GM19397 (cell line): ENCODE results near the gene CRAT.
"Not testable (repeated sequence)": the region's sequence is repeated elsewhere in the genome, so short reads cannot be mapped to it uniquely, and the experiment has no call there.

ENCODE experiments used
- ATAC-seq: cut with Tn5 transposase; IDR thresholded peaks from one replicate; pipeline ENCODE4 v1.9.1; 2021; ENCODE audit warnings: mild to moderate bottlenecking, moderate library complexity; ENCODE audit not compliant: unreplicated experiment

Gene CRAT

GRCh38 chr9:129138476-129139232 lies 28.1 kb upstream of the CRAT start:
- peak; percentile 2 for ATAC-seq

GRCh38 chr9:129138144-129138462 lies 27.5 kb upstream of the CRAT start:
- ATAC-seq = no peak

DNA sequence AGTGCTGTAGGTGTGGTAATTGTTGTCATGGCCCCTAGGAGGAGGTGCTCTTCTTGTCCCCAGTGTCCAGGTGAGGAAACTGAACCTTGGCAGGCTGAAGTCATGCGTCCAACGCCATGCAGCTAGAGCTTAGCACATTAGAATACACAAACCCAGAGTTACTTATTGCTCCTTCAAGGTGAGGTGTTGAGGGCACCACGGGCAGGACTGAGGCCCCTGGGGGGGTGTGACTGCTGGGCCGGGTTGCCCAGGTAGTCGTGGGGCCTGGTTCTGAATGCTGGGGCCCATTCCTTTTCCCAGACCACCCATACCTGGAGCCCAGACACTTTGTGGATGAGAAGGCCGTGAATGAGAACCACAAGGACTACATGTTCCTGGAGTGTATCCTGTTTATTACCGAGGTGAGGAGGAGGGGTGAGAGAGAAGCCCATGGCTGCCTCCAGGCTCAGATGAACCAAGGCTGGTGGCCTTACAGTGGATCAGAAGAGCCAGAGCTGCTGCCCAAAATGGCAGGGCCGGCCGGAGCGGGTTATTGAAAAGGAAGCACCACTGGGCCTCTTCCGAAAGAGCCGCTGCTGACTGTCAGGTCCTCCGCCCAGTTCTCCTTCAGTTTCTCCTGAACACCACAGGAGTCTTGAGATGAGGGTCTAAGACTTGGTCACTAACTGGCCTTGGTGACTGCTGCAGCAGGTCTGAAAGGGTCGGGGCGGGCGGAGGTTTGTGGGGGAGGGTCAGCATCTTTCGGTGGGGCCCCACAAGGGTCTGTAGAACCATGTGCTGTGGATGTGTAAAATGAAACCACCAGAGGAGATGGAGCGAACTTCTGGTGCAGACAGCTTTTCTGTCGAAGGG lies 26.9 kb upstream of the CRAT start:
- ATAC-seq = no peak

DNA sequence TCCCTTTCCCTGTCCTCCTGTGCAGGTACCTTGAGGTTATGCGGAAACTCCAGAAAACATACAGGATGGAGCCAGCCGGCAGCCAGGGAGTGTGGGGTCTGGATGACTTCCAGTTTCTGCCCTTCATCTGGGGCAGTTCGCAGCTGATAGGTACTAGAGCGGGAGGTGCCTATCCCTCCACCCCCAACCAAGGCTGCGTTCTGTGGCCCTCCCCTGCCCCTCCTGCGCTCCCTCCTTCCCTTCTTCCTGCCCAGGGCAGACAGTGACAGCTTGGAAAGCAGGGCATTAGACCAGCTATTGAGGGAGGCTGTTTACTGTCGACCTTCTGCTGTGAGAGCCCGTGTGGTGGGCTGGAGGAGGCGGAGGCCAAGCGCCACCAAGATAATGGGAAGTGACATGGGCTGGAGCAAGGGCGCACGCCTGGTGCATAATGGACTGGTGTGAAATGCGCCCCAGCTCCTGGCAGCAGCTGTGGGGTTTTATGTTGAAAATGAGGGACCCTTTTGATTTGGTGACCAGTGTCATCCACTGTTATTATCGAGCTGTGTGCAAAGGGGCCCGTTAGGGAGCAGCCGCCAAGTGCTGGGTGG lies 25.9 kb upstream of the CRAT start:
- no peak for ATAC-seq

- no peak for ATAC-seq
These were observed 24.9 kb upstream of the CRAT start for GRCh38 chr9:129135476-129135875.

DNA sequence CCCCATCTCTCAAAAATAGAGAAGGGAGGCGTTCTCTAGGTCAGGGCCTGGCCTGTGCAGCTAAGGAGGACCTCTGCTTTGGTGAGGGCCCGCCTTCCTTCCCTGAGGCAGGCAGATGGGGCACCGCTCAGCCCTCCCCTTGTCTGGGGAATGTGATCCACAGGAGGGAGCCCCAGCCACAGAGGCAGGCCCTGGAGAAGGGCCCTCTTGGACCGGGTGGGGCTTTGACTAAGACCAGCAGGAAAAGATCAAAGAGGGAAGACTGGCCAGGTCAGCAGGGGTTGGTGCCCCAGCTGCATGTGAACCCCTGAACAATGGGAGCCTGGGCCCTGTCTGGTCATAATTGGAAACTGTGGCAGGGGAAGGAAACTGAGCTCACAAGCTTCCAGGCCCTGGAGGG lies 22.5 kb upstream of the CRAT start:
- ATAC-seq = no peak

DNA sequence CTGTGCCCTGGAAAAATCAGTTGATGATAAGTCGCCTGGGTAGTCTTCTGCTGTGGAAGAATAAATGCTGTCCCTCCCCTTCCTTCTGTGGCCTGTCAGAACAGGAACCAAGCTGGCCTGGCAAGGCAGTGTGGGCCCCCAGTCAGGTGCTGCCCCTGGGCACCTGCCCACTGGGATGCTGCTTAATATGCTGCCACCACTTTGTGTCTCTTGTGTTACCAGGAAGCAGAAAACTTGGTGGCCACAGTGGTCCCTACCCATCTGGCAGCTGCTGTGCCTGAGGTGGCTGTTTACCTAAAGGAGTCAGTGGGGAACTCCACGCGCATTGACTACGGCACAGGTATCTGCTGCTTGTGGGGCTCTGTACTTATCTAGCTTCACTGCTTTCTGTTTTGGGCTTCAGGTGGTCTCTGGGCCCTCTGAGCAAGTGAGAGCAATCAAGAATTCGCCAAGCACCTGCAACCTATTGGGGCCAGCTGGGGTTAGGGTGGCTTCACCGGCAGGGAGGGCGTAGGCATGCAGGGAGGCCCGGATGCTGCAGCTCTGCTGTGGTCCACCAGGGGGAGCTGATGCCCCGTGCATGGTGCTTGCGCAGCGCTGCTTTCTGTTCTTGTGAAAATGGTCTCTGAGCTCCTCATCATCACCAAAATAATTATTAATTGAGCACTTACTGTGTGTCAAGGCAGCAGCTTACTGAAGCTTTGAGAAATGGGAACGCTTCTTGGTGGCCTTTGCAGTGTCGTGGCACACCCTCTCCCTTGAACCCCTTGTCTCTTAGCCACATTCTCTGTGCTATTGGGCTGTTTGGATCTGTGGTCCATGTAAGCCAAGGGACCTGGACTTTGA lies 20.9 kb upstream of the CRAT start:
- ATAC-seq = no peak

GRCh38 chr9:129130791-129131190 lies 20.2 kb upstream of the CRAT start:
- ATAC-seq = no peak

DNA sequence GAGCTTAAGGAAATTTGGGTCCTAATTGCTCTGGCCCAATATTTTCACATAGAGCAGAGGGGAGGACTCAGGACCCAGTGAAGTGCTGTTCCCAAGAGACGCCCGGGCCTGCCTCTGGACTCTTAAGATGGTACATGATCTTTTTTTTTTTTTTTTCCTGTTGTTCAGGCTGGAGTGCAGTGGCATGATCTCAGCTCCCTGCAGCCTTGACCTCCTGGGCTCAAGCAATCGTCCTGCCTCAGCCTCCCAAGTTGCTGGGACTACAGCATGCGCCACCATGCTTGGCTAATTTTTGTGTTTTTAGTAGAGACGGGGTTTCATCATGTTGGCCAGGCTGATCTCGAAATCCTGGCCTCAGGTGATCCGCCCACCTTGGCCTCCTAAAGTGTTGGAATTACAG lies 19.7 kb upstream of the CRAT start:
- ATAC-seq = not testable (repeated sequence)

GRCh38 chr9:129128689-129129088 lies 18.1 kb upstream of the CRAT start:
- ATAC-seq = no peak

DNA sequence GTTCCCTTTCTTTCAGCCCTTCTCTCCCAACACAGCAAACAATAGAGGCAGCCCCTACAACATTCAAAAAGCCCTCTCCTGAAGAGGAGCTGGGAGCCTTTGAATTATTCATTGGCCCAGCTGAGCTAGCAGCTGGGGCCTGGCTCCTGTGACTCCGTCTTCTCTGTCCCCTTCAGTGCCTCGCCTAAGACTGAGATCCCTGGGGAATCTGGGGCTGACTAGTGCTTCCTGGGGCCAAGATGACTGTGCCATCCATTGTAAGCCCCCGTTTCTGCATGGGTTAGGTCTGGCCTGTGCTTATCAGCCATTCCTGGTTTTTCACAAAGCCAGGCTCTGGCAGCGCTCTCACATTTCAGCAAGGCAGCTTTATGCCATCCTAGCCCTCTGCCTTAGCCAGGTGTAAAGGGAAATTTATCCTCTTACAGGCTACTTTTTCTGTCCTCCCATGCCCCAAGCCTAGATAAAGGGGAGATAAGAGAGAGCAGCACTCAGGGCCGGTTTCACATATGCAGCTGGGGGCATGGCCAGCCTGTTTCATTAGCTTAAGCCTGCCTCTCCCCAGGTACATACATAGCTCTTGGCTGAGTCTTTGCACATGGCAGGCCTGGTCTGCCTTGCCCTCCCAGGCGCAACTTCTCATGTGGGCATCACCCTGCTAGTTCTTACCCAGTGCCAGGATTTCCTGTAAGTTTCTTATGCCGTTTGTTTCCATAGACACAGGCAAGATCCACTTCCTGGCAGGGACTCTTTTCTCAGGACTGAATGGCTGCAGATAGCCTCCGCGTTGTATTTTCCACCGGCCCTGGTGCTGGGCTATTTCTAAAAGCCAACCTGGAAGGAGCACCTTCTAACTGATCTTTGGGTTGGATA lies 16.4 kb upstream of the CRAT start:
- ATAC-seq = no peak

DNA sequence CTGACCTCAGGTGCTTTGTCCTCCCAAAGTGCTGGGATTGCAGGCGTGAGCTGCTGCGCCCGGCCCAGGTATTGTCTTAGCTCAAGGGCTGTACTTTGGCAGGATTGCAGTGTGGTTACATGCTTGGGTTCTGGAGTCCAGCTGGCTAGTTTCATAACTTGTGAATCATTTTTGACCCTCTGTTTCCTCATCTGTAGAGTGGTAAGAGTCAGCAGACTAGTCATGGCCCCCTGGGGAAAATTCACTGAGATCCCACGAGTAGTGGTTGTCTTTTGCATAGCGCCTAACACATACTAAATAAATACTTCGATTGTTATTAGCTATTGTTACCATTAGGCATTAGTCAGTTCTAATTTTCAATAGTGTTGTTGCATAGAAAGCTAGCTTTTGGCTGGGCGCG lies 14.9 kb upstream of the CRAT start:
- ATAC-seq = no peak

DNA sequence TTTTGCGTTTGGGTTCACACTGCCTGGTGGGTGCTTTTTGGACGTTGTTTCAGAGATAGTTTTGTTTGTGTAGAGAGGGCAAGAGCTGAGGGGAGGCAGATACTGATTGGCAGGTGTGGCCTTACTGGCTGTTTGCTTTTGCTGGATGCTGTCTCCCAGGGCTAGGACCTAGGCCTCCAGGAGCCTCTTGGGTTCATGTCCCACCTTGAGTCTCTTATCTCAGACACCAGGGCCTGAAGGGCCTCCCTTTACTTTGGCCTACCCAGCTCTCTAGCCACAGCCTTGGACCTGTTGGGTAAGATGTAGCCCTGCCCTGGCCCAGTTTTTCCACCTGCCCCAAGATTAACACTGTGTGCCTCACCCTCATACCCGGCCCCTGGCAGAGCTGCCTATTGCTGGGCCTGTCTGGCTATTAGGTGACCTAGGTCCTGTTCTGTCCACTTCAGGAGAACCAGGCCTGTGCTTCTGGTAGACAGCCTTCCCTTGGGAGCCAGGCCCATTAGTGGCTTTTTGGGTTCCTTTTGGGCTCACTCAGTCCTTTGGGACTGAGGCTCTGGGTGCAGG lies 14.0 kb upstream of the CRAT start:
- no peak for ATAC-seq

GRCh38 chr9:129122976-129123375 lies 12.4 kb upstream of the CRAT start:
- ATAC-seq = not testable (repeated sequence)

- no peak for ATAC-seq
These were observed 11.5 kb upstream of the CRAT start for GRCh38 chr9:129122133-129122532.

GRCh38 chr9:129121483-129121882 lies 10.9 kb upstream of the CRAT start:
- ATAC-seq = no peak

DNA sequence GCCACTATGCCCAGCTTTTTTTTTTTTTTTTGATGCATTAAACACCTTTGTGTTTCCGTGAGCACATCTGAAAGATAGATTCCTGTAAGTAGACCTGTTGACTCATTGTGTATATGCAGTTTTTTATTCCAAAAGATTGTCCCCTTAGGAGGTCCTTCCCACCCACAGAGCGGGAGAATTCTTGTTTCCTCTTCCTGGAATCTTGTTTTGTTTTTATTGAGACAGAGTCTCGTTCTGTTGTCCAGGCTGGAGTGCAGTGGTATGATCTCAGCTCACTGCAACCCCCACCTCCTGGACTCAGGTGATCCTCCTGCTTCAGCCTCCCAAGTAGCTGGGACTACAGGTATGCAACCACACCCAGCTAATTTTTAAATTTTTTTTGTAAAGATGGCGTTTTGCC lies 8.2 kb upstream of the CRAT start:
- no peak for ATAC-seq

- no peak for ATAC-seq
These were observed 3.2 kb upstream of the CRAT start for GRCh38 chr9:129113645-129114304.

DNA sequence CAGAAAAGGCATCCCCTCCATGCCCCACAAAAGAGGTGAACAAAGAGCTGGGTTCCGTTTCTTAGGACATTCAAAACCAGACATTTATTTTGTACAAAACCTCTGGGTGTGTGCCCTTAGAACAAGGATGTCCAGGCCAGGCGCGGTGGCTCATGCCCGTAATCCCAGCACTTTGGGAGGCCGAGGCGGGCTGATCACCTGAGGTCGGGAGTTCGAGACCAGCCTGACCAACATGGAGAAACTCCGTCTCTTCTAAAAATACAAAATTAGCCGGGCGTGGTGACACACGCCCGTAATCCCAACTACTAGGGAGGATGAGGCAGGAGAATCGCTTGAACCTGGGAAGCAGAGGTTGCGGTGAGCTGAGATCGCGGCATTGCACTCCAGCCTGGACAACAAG lies 1.9 kb upstream of the CRAT start:
- ATAC-seq = not testable (repeated sequence)
